Activated CD8-positive, alpha-beta T cell treated with anti-CD3 and anti-CD28 coated beads, Interleukin-2, amount 10 ng/mL, durations not matched to agents 7 days and 5 days (primary cell): ENCODE results near the gene GGCX. TPM values are rescaled to one million over a fixed set of nuclear protein-coding genes. Genes with fewer than 3 reads are reported as not detected.

Source experiments
- ATAC-seq: fragments of 150-1000 bp; cut with Tn5 transposase; one replicate; pipeline ENCODE4 v1.10.0; 2021; ENCODE audit warnings: moderate library complexity
- CTCF ChIA-PET: fragments of 350-600 bp; sonication (Branson Sonifier 250); formaldehyde crosslinking; loops from one replicate; lab custom pipeline; 2021; ENCODE audit warnings: antibody characterized with exemption; lab: Charles Lee
- POLR2A ChIA-PET: fragments of 350-600 bp; sonication (Branson Sonifier 250); formaldehyde crosslinking; loops from one replicate; lab custom pipeline; 2021; ENCODE audit warnings: antibody characterized with exemption; lab: Charles Lee
- DNase-seq: peaks from one replicate; pipeline ENCODE4 v3.0.0-alpha.2; 2020
- H3K27ac Mint-ChIP-seq: one replicate; pipeline ENCODE4 v1.8.0; 2021; ENCODE audit warnings: mild to moderate bottlenecking, mixed read lengths
- H3K27me3 Mint-ChIP-seq: one replicate; pipeline ENCODE4 v1.8.0; 2021; ENCODE audit warnings: low read depth, mixed read lengths
- H3K36me3 Mint-ChIP-seq: one replicate; pipeline ENCODE4 v1.8.0; 2021; ENCODE audit warnings: low read depth, mixed read lengths
- H3K4me1 Mint-ChIP-seq: one replicate; pipeline ENCODE4 v1.8.0; 2021; ENCODE audit warnings: low read depth, mixed read lengths
- H3K4me3 Mint-ChIP-seq: one replicate; pipeline ENCODE4 v1.8.0; 2021; ENCODE audit warnings: mild to moderate bottlenecking, mixed read lengths
- H3K9me3 Mint-ChIP-seq: one replicate; pipeline ENCODE4 v1.8.0; 2022; ENCODE audit warnings: mixed read lengths; ENCODE audit not compliant: insufficient read depth
- total RNA-seq, 2 experiments: library from RNA; stranded (reverse); gene quantifications; one replicate each; pipeline ENCODE4 v1.2.3, GENCODE V29; 2021

Gene GGCX
- total RNA-seq, 2 experiments from 2014 or later: 18.9 to 20.0 TPM

DNA sequence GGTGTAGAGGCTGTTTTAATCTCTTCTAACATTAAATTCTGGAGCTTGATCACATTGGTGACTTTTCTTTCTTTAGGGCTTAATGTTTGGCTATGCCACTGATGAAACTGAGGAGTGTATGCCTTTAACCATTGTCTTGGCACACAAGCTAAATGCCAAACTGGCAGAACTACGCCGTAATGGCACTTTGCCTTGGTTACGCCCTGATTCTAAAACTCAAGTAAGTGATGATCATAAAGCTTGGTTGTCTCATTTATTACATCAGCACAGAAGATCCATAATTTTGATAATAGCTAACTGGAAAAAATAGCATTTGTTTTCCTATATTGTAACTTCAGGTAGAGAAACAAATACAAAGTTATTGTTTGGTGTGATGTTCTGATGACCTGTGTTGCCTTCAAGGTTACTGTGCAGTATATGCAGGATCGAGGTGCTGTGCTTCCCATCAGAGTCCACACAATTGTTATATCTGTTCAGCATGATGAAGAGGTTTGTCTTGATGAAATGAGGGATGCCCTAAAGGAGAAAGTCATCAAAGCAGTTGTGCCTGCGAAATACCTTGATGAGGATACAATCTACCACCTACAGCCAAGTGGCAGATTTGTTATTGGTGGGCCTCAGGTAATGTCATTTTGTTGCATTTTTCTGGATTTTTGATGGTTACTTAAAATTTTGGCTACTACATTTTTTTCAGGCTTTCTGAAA, 19.4 kb downstream of the GGCX start:
- no peak for ATAC-seq
- H3K27ac Mint-ChIP-seq: peak overlapping the region; percentile 31
- peak overlapping the region; percentile 96 for H3K4me3 Mint-ChIP-seq
- no peaks in the 10 kb centered on the region for H3K27me3 Mint-ChIP-seq
- no peak for DNase-seq
- peaks cover 52% of the 10 kb centered on the region for H3K4me1 Mint-ChIP-seq
- POLR2A ChIA-PET: interaction anchor here (0.8 to 4.2 kb wide), 8 partner anchors 14 to 214 kb away, joined by 3 to 61 read pairs (median 5); partner anchors contain the start of genes ELMOD3, RETSAT, RNF181 and SH2D6
- no peaks in the 10 kb centered on the region for H3K9me3 Mint-ChIP-seq
- peaks cover 70% of the 10 kb centered on the region for H3K36me3 Mint-ChIP-seq
- CTCF ChIA-PET: interaction anchor here (0.6 to 12.6 kb wide), 7 partner anchors 10 to 149 kb away, joined by 3 to 133 read pairs (median 3); partner anchors contain the start of gene SH2D6

DNA sequence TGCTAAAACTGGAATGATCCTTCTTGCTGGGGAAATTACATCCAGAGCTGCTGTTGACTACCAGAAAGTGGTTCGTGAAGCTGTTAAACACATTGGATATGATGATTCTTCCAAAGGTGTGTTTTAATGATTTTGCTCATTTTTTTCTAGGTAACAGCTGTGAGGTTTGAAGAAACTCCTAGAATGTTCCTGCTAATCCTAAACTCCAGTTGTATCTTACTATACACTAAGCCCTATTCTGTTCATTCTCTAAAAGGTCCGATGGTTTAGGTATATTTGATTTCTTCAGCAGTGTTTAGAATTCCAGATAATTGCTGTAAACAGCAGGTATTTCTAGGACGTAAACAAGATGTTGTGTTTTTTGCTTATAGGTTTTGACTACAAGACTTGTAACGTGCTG, 20.0 kb downstream of the GGCX start:
- CTCF ChIA-PET: interaction anchor here (0.7 to 12.6 kb wide), 6 partner anchors 10 to 274 kb away, joined by 3 to 133 read pairs (median 3); partner anchors contain the start of gene SH2D6
- DNase-seq (no peak), ATAC-seq (no peak)
- Mint-ChIP-seq H3K27ac (peak overlapping the region; percentile 34), H3K4me3 (peak overlapping the region; percentile 96), H3K27me3 (no peaks in the 10 kb centered on the region), H3K4me1 (peaks cover 59% of the 10 kb centered on the region), H3K36me3 (peaks cover 68% of the 10 kb centered on the region), H3K9me3 (no peaks in the 10 kb centered on the region)
- POLR2A ChIA-PET: interaction anchor here (1.0 to 4.2 kb wide), 6 partner anchors 10 to 214 kb away, joined by 4 to 61 read pairs (median 20); partner anchors contain the start of genes RNF181, SH2D6 and TGOLN2

DNA sequence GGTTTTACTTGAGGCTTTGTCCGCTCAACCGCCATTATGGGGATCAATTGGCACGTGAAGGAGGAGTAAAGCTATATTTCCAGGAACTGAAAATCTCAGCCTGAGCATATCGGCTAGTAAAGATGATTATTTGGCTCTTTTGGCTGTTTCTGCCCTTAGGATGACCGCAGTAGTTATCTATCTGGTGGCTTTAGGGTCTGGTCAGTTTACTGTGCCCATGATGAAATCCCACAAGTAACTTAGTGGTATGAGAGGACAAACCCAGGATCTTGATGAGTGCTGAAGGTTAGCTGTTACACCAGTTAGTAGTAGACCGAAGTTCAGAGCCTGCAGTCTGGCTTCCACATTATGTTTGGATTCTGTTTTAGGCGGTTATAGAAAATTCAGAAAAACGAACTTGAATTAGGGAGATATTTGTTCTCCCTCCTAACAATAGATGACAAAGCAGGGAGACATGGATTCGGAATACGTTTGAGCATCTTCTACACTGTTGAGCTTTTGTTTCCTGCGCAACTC, 21.1 kb downstream of the GGCX start:
- no peak for DNase-seq
- Mint-ChIP-seq H3K27me3 (no peaks in the 10 kb centered on the region), H3K9me3 (no peaks in the 10 kb centered on the region), H3K4me1 (peaks cover 60% of the 10 kb centered on the region), H3K36me3 (peaks cover 59% of the 10 kb centered on the region), H3K4me3 (peak overlapping the region; percentile 96), H3K27ac (peak overlapping the region; percentile 89)
- ATAC-seq: no peak
- CTCF ChIA-PET: interaction anchor here (0.8 to 12.6 kb wide), 8 partner anchors 11 to 273 kb away, joined by 3 to 133 read pairs (median 3); partner anchors contain the start of genes ELMOD3, RETSAT and SH2D6
- POLR2A ChIA-PET: interaction anchor here (1.1 to 4.5 kb wide), 14 partner anchors 11 to 216 kb away, joined by 3 to 88 read pairs (median 6); partner anchors contain the start of genes RNF181, SH2D6, TGOLN2 and USP39

DNA sequence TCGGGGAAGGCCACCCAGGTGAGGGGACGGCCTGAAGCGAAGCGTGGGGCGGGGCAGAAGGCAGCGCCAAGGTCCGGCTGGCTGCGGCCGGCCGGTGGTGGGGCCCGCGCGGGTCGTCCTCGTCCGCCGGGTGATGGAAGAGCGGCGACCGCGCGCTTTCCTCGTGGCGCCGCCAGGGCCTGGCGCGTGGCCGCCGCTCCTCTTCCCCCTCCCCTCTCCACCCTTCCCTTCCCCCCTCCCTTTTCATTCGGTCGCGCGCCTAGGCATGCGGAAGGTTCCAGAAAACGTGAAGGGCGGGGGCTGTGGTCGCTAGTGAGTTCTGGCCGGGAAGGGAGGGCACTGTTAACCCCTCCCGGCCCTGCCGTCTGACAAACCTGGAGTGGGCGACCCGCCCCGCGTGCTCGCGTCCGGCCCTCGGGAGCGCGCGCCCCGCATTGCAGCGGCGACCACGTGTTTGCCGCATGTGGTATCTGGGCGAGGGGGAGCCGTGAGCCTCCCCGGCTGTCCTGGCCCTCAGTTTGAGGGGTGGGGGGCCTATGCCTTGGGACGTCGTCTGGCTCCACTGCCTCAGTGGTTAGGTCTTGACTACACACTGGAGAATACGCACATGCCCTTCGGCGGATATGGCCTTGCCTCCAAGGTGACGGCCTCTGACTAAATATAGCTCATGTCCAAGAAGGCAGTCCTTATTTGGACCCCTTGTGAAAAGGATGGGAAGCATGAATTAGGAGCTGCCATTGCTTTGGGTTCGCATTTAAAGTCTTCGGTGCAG, 21.7 kb downstream of the GGCX start:
- Mint-ChIP-seq H3K9me3 (no peaks in the 10 kb centered on the region), H3K4me1 (peaks cover 58% of the 10 kb centered on the region), H3K36me3 (peaks cover 53% of the 10 kb centered on the region), H3K4me3 (peak overlapping the region; percentile 96), H3K27ac (peak overlapping the region; percentile 98), H3K27me3 (no peaks in the 10 kb centered on the region)
- peak; percentile 84 for DNase-seq
- peak; percentile 42 for ATAC-seq
- CTCF ChIA-PET: interaction anchor here (0.7 to 12.6 kb wide), 11 partner anchors 12 to 185 kb away, joined by 3 to 133 read pairs (median 3); partner anchors contain the start of genes ELMOD3, GGCX, RETSAT and SH2D6
- POLR2A ChIA-PET: interaction anchor here (0.9 to 4.5 kb wide), 35 partner anchors 11 to 215 kb away, joined by 3 to 88 read pairs (median 6); partner anchors contain the start of genes CAPG, ELMOD3, RETSAT and RNF181

DNA sequence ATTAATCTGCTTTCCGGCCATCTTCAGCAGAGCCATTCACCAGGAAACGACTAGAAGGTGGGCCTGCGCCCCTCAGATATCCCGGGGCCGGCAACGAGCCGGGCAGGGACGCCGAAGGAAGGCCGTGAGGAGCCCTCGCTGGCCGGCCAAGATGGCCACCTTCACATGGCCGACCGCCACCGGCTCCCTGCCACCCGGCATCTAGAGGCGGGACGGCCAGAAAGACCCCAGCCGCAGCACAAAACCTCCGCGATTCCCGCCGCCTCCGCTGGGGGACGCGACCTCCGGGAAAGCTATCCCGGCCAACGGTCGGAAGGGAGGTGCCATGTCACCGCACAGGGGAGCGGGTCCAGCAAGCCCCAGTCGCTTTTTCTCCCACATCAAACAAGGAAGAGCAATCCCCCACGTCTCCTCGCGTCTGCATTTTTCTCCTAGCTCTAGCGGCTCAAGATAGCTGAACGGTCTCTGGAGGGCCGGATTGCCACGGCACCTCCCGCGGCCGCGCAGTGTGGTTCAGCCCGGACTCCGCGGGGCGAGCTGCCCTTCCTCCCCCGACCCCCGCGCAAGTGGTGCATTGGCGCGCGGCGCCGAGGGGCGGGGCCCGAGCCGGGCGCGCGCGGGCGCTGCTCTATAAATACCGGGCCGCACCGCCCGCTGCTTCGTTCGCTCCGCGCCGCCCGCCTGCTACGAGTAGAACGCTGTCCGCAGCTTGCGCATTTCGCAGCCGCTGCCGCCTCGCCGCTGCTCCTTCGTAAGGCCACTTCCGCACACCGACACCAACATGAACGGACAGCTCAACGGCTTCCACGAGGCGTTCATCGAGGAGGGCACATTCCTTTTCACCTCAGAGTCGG, 22.6 kb downstream of the GGCX start, which contains the start of gene MAT2A:
MAT2A (plus strand) TSS at position 662 of the 854 bp plus-strand sequence; CDS start at position 782, 120 bp downstream.
- H3K36me3 Mint-ChIP-seq: peaks cover 46% of the 10 kb centered on the region
- peak within 1 kb of the TSS; percentile 98 for H3K27ac Mint-ChIP-seq
- POLR2A ChIA-PET: interaction anchor here (0.8 to 4.5 kb wide), 37 partner anchors 12 to 218 kb away, joined by 3 to 88 read pairs (median 6); partner anchors contain the start of genes C2orf68, CAPG, ELMOD3 and RETSAT
- H3K4me1 Mint-ChIP-seq: peaks cover 51% of the 10 kb centered on the region
- ATAC-seq (peak; percentile 71), DNase-seq (peak; percentile 88)
- CTCF ChIA-PET: interaction anchor here (0.7 to 12.6 kb wide), 9 partner anchors 13 to 184 kb away, joined by 3 to 133 read pairs (median 6); partner anchors contain the start of genes ELMOD3, GGCX, RETSAT and SH2D6
- H3K9me3 Mint-ChIP-seq: no peaks in the 10 kb centered on the region
- H3K4me3 Mint-ChIP-seq: peak within 1 kb of the TSS; percentile 96
- no peaks in the 10 kb centered on the region for H3K27me3 Mint-ChIP-seq

DNA sequence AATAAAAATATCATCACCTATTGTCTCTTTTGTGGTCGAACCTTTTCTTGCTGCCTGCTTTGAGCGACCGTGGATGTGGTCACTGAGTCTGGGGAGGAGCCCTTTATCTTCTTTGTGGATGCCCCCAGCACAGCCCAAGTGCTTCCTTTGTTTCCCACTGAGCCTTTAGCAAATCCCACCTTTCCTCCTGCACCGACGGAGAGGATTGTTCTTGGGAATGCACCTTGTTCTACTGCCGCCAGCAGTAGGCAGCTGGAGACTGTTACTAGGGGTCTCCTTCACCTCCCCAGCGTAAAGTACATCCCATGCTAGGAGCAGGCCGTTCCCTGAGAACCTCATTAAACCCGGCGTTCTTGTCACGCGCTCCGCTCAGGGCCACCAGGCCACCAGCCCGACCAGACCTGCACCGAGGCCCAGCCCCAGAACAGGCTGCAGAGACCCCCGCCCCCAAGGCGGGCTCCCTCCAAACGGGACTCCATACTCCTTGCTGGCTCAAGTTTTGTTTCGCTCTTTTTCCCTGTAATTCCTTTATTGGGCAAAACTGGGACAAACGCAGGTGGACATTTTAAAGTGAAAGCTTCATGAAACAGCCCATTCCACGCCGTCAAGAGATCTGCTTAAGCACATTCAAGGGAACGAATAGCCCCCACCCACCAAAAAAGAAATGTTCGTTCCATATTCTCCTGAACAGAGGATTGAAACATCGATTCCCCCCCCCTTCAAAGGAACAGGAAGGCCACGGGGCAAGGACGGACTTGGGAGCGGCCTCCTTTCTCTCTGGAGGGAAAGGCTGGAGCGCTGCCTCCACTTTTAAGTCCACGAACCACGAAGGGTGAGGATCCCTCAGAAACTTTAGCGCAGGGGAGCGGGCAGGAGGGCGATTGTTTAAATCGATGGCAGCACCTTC, 23.4 kb downstream of the GGCX start:
- no peaks in the 10 kb centered on the region for H3K27me3 Mint-ChIP-seq
- peak overlapping the region; percentile 96 for H3K4me3 Mint-ChIP-seq
- H3K4me1 Mint-ChIP-seq: peaks cover 44% of the 10 kb centered on the region
- H3K27ac Mint-ChIP-seq: peak overlapping the region; percentile 98
- ATAC-seq: no peak
- peaks cover 38% of the 10 kb centered on the region for H3K36me3 Mint-ChIP-seq
- ChIA-PET POLR2A (interaction anchor here (0.8 to 4.5 kb wide), 27 partner anchors 11 to 217 kb away, joined by 3 to 88 read pairs (median 6); partner anchors contain the start of genes C2orf68, ELMOD3, RETSAT and SH2D6), CTCF (interaction anchor here (1.1 to 12.6 kb wide), 4 partner anchors 14 to 121 kb away, joined by 3 to 133 read pairs (median 28); partner anchors contain the start of gene SH2D6)
- DNase-seq: peak; percentile 66
- no peaks in the 10 kb centered on the region for H3K9me3 Mint-ChIP-seq

DNA sequence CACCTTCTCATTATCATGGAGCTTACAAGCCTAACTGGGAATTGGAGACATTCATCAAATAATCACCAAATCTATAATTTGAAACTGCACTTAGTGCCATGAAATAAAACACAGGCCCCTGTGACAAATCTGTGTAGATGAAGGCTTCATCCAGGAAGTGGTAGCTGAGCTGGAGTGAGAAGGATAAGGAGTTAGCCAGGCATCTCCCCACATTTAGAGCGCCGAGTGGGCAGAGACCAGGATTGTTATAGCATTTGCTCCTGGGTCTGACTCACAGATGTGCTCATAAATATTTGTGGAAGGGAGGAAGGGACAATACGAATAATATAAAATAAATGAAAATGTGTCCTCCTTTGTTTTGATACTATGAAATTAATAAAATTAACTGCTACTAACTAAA, 24.8 kb downstream of the GGCX start:
- Mint-ChIP-seq H3K27me3 (no peaks in the 10 kb centered on the region), H3K4me1 (peaks cover 30% of the 10 kb centered on the region), H3K27ac (no peak overlapping the region), H3K4me3 (no peak overlapping the region), H3K36me3 (peaks cover 24% of the 10 kb centered on the region), H3K9me3 (no peaks in the 10 kb centered on the region)
- ChIA-PET POLR2A (interaction anchor here (0.9 to 4.5 kb wide), 4 partner anchors 12 to 118 kb away, joined by 3 to 88 read pairs (median 5); partner anchors contain the start of gene SH2D6), CTCF (interaction anchor here (0.7 to 12.6 kb wide), 5 partner anchors 12 to 120 kb away, joined by 3 to 133 read pairs (median 3); partner anchors contain the start of gene SH2D6)
- ATAC-seq (no peak), DNase-seq (no peak)

DNA sequence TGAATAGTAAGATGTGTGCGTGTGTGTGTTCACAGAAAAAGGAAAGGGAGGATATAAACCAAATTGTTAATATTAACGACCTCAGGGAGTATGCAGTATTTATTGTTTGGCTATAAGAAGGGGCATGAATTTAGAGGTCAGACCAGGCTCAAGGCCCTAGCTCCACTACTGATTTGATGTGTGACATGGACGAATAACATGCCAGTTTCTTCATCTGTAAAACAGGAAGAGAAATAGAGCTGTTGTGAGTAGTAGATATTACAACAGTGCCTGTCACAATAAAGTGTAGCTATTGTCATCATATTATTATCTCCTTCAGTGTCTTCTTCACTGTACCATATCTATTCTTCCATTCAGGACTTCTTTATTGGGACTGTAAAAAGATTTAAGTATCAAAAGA, 26.4 kb downstream of the GGCX start:
- no peak overlapping the region for H3K27ac Mint-ChIP-seq
- CTCF ChIA-PET: interaction anchor here (2.1 to 12.6 kb wide), 2 partner anchors 17 to 114 kb away, joined by 11 to 133 read pairs; no protein-coding TSS in a partner anchor

DNA sequence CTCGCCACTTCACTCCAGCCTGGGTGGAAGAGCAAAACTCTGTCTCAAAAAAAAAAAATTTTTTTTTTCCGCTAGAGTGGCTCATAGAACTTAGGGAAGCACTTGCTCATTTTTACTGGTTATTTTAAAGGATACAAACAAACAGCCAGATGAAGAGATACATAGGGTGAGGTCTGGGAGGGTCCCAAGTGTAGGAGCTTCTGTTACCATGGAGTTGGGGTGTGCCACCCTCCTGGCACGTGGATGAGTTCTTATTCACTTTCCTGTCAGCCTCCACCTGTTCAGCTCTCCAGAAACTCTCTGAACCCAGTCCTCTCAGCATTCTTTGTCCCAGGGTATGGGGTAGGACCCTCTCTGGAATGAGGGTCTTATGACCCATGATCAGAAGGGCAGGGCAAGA, 27.2 kb downstream of the GGCX start:
- peaks cover 17% of the 10 kb centered on the region for H3K4me1 Mint-ChIP-seq
- POLR2A ChIA-PET: interaction anchor here (1.0 to 1.2 kb wide), 2 partner anchors 18 to 97 kb away, joined by 3 read pairs; no protein-coding TSS in a partner anchor
- H3K4me3 Mint-ChIP-seq: no peak overlapping the region
- peaks cover 4% of the 10 kb centered on the region for H3K36me3 Mint-ChIP-seq
- DNase-seq: no peak
- CTCF ChIA-PET: interaction anchor here (2.1 to 12.6 kb wide), 2 partner anchors 18 to 113 kb away, joined by 11 to 133 read pairs; no protein-coding TSS in a partner anchor
- no peak overlapping the region for H3K27ac Mint-ChIP-seq
- ATAC-seq: no peak
- no peaks in the 10 kb centered on the region for H3K9me3 Mint-ChIP-seq
- peaks cover 5% of the 10 kb centered on the region for H3K27me3 Mint-ChIP-seq

More for the DNA sequence above, 26.4 kb downstream of the GGCX start:
- Mint-ChIP-seq H3K27me3 (peaks cover 4% of the 10 kb centered on the region), H3K9me3 (no peaks in the 10 kb centered on the region), H3K36me3 (peaks cover 8% of the 10 kb centered on the region), H3K4me1 (peaks cover 17% of the 10 kb centered on the region), H3K4me3 (no peak overlapping the region)
- no peak for DNase-seq
- POLR2A ChIA-PET: interaction anchor here (1.0 to 1.2 kb wide), 3 partner anchors 11 to 106 kb away, joined by 3 read pairs; no protein-coding TSS in a partner anchor
- ATAC-seq: no peak
